Stomach (tissue), 9 donors: Measurements from ENCODE around the gene WWP2. TPM values are rescaled to one million over a fixed set of nuclear protein-coding genes. Genes with fewer than 3 reads are reported as not detected.

Source experiments
- DNase-seq, 2 donors: peaks; one replicate each; pipeline versions ENCODE4 v3.0.0 to v3.0.0-alpha.2; 2013 to 2019
- H3K27ac ChIP-seq, 5 donors: fragments of 200-600 bp in 4 of 5; sonication (generic) in 4 of 5; one replicate each; pipeline ENCODE4 v1.5.1; 2013 to 2019; ENCODE audit warnings: mild to moderate bottlenecking in 1 of 5, moderate library complexity in 1 of 5
- H3K27me3 ChIP-seq, 3 donors: fragments of 200-600 bp; sonication (generic); one replicate each; pipeline ENCODE4 v1.5.1; 2017 to 2019; ENCODE audit warnings: mixed run types in 1 of 3
- H3K36me3 ChIP-seq, 4 donors: fragments of 200-600 bp; sonication (generic); 1 replicate in 3 of 4; 2 replicates in 1 of 4; pipeline ENCODE4 v1.5.1; 2016 to 2019
- H3K4me1 ChIP-seq, 4 donors: fragments of 200-600 bp; sonication (generic); one replicate each; pipeline ENCODE4 v1.5.1; 2016 to 2019
- H3K4me3 ChIP-seq, 4 donors: fragments of 200-600 bp; sonication (generic) in 3 of 4; one replicate each; pipeline ENCODE4 v1.5.1; 2016 to 2019; ENCODE audit warnings: mild to moderate bottlenecking in 1 of 4
- H3K9me3 ChIP-seq, 4 donors: fragments of 200-600 bp; sonication (generic); one replicate each; pipeline ENCODE4 v1.5.1; 2016 to 2019
- CTCF ChIP-seq, 7 experiments: fragments of 450-650 bp in 4 of 7; fragments of 200-600 bp in 3 of 7; sonication (generic) in 3 of 7; IDR thresholded peaks; one replicate each; pipeline ENCODE4 v1.5.1; 2016 to 2019; ENCODE audit warnings: antibody characterized with exemption in 7 of 7, control low read depth in 2 of 7, mild to moderate bottlenecking in 1 of 7
- EP300 ChIP-seq: sonication (generic); formaldehyde crosslinking; IDR thresholded peaks from one replicate; pipeline ENCODE4 v1.6.1; 2017; ENCODE audit warnings: antibody characterized with exemption
- POLR2A ChIP-seq, 4 donors: fragments of 450-650 bp; IDR thresholded peaks; one replicate each; pipeline ENCODE4 v1.6.1; 2016; ENCODE audit warnings: antibody characterized with exemption in 4 of 4, control low read depth in 2 of 4, mild to moderate bottlenecking in 1 of 4, moderate library complexity in 1 of 4
- POLR2AphosphoS5 ChIP-seq, 3 donors: sonication (generic); formaldehyde crosslinking; IDR thresholded peaks; one replicate each; pipeline ENCODE4 v1.6.1; 2016; ENCODE audit warnings: antibody characterized with exemption in 3 of 3
- WGBS, 5 donors: extraction: QIAGEN DNeasy Blood & Tissue Kit in 3 of 5; methylation state at CpG; one replicate each; pipeline versions ENCODE4 v1.1.5 to v1.1.7; 2013 to 2018; 5-methylcytosine and 5-hydroxymethylcytosine counted together
- intact Hi-C: fragments of 100-400 bp; cut with DNase I; formaldehyde crosslinking; loops from one replicate; pipeline ENCODE4 v1.15.1; 2023; ENCODE audit warnings: low total_unique reads
- polyA plus RNA-seq, 3 donors: library from polyadenylated mRNA; stranded (reverse); fragments of 200-250 nt; gene quantifications; one replicate each; pipeline ENCODE4 v1.2.3, GENCODE V29; 2013
- total RNA-seq, 5 donors: library from RNA; depleted of rRNA; stranded (reverse); fragments of >200 nt; gene quantifications; one replicate each; pipeline versions ENCODE4 v1.1.0 to v1.2.3, GENCODE V29; 2014 to 2016
- donor health status: healthy with polysubstance abuse.
- donor health status: Bipolar disorder and iron deficiency.
- donor health status: healthy.

Gene WWP2
- total and polyA plus RNA-seq, 8 donors, result 16.0 to 442 (median 35.2) TPM

- intact Hi-C loops, result no loop called here
- Histone ChIP-seq H3K27ac (no peak overlapping the region), H3K4me3 (no peak overlapping the region), H3K9me3 (peaks cover 0 to 10% (median 7%) of the 10 kb centered on the region in 4 donors), H3K27me3 (no peaks in the 10 kb centered on the region), H3K36me3 (peaks cover 27 to 86% (median 75%) of the 10 kb centered on the region in 4 donors), H3K4me1 (peaks cover 0 to 6% (median 0%) of the 10 kb centered on the region in 4 donors)
- WGBS, 5 donors, result 80 to 91% (median 87%) methylated on average over 3 of the region's 3 CpGs
- TF ChIP-seq POLR2AphosphoS5 (IDR thresholded peaks at IDR 0.05) (no peak), EP300 (no peak), POLR2A (IDR thresholded peaks at IDR 0.05) (no peak), CTCF (IDR thresholded peaks at IDR 0.05) (no peak)
- DNase-seq, result no peak
Observed at GRCh38 chr16:69873783-69874182, 111.7 kb downstream of the WWP2 start.

GRCh38 chr16:69874271-69874670 lies 112.1 kb downstream of the WWP2 start:
- no peaks in the 10 kb centered on the region for H3K27me3 ChIP-seq
- peaks cover 0 to 6% (median 0%) of the 10 kb centered on the region in 4 donors for H3K4me1 ChIP-seq
- 83 to 93% (median 86%) methylated on average over 8 of the region's 8 CpGs for WGBS, 5 donors
- peaks cover 27 to 91% (median 80%) of the 10 kb centered on the region in 4 donors for H3K36me3 ChIP-seq
- TF ChIP-seq EP300, result no peak
- no peak for TF ChIP-seq CTCF (IDR thresholded peaks at IDR 0.05)
- TF ChIP-seq POLR2A (IDR thresholded peaks at IDR 0.05), result no peak
- no peak for TF ChIP-seq POLR2AphosphoS5 (IDR thresholded peaks at IDR 0.05)
- DNase-seq, result no peak
- H3K4me3 ChIP-seq, result no peak overlapping the region
- H3K9me3 ChIP-seq, result peaks cover 0 to 10% (median 7%) of the 10 kb centered on the region in 4 donors
- H3K27ac ChIP-seq, result no peak overlapping the region
- intact Hi-C loops, result no loop called here

- Histone ChIP-seq H3K27me3 (no peaks in the 10 kb centered on the region), H3K27ac (no peak overlapping the region), H3K9me3 (peaks cover 0 to 10% (median 7%) of the 10 kb centered on the region in 4 donors), H3K4me1 (peaks cover 5 to 9% (median 7%) of the 10 kb centered on the region in 4 donors), H3K4me3 (no peak overlapping the region), H3K36me3 (peaks cover 12 to 65% (median 49%) of the 10 kb centered on the region in 4 donors)
- DNase-seq, result no peak
- TF ChIP-seq POLR2A (IDR thresholded peaks at IDR 0.05), result no peak
- no peak for TF ChIP-seq CTCF (IDR thresholded peaks at IDR 0.05)
- TF ChIP-seq POLR2AphosphoS5 (IDR thresholded peaks at IDR 0.05), result no peak
- no peak for TF ChIP-seq EP300
- WGBS, 5 donors, result 94 to 97% (median 95%) methylated on average over 10 of the region's 10 CpGs
- intact Hi-C loops, result no loop called here
Observed at GRCh38 chr16:69880640-69881133, 118.6 kb downstream of the WWP2 start.

GRCh38 chr16:69881141-69881540 lies 119.0 kb downstream of the WWP2 start:
- no peak overlapping the region for H3K27ac ChIP-seq
- WGBS, 5 donors, result 91 to 97% (median 95%) methylated on average over 4 of the region's 4 CpGs
- TF ChIP-seq CTCF (IDR thresholded peaks at IDR 0.05) (no peak), POLR2AphosphoS5 (IDR thresholded peaks at IDR 0.05) (no peak), EP300 (no peak), POLR2A (IDR thresholded peaks at IDR 0.05) (no peak)
- H3K27me3 ChIP-seq, result no peaks in the 10 kb centered on the region
- intact Hi-C loops, result no loop called here
- peaks cover 7 to 11% (median 7%) of the 10 kb centered on the region in 4 donors for H3K4me1 ChIP-seq
- H3K9me3 ChIP-seq, result peaks cover 0 to 10% (median 7%) of the 10 kb centered on the region in 4 donors
- no peak for DNase-seq
- no peak overlapping the region for H3K4me3 ChIP-seq
- H3K36me3 ChIP-seq, result peaks cover 11 to 60% (median 45%) of the 10 kb centered on the region in 4 donors
